ENCODE results near the gene ANK3. TPM values are rescaled to one million over a fixed set of nuclear protein-coding genes. Genes with fewer than 3 reads are reported as not detected.

ANK3 gene
- total RNA-seq, 1 experiment from 2014 or later, result 6.7 TPM

GRCh38 chr10:60346661-60347060 lies 43.0 kb downstream of the ANK3 start:
- POLR2A ChIA-PET, result no interaction called here
- Mint-ChIP-seq H3K36me3 (ENCODE audit: insufficient read depth, unreplicated experiment) (no peaks in the 10 kb centered on the region), H3K9me3 (ENCODE audit: unreplicated experiment) (no peaks in the 10 kb centered on the region), H3K4me3 (ENCODE audit: unreplicated experiment) (no peak overlapping the region), H3K27ac (ENCODE audit: low read depth, unreplicated experiment) (no peak overlapping the region), H3K27me3 (ENCODE audit: insufficient read depth, unreplicated experiment) (no peaks in the 10 kb centered on the region), H3K4me1 (ENCODE audit: insufficient read depth, unreplicated experiment) (no peaks in the 10 kb centered on the region)
- CTCF ChIA-PET, result no interaction called here
- TF ChIP-seq CTCF (IDR thresholded peaks at IDR 0.05; ENCODE audit: unreplicated experiment), result no peak
- no TSS peak for BruUV-seq (replicated peaks)
- no peak for DNase-seq (ENCODE audit: unreplicated experiment)
- intact Hi-C loops (cut with micrococcal nuclease), result no loop called here

- DNase-seq (ENCODE audit: unreplicated experiment), result no peak
- Mint-ChIP-seq H3K27me3 (ENCODE audit: insufficient read depth, unreplicated experiment) (no peaks in the 10 kb centered on the region), H3K4me3 (ENCODE audit: unreplicated experiment) (no peak overlapping the region), H3K27ac (ENCODE audit: low read depth, unreplicated experiment) (no peak overlapping the region), H3K9me3 (ENCODE audit: unreplicated experiment) (no peaks in the 10 kb centered on the region), H3K36me3 (ENCODE audit: insufficient read depth, unreplicated experiment) (no peaks in the 10 kb centered on the region), H3K4me1 (ENCODE audit: insufficient read depth, unreplicated experiment) (no peaks in the 10 kb centered on the region)
- intact Hi-C loops (cut with micrococcal nuclease), result no loop called here
- POLR2A ChIA-PET, result no interaction called here
- CTCF ChIA-PET, result no interaction called here
- no TSS peak for BruUV-seq (replicated peaks)
- TF ChIP-seq CTCF (IDR thresholded peaks at IDR 0.05; ENCODE audit: unreplicated experiment), result no peak
Observed at GRCh38 chr10:60343254-60343653, 46.4 kb downstream of the ANK3 start.

GRCh38 chr10:60341969-60342368 lies 47.7 kb downstream of the ANK3 start:
- Mint-ChIP-seq H3K36me3 (ENCODE audit: insufficient read depth, unreplicated experiment) (no peaks in the 10 kb centered on the region), H3K9me3 (ENCODE audit: unreplicated experiment) (no peaks in the 10 kb centered on the region), H3K4me3 (ENCODE audit: unreplicated experiment) (no peak overlapping the region), H3K4me1 (ENCODE audit: insufficient read depth, unreplicated experiment) (no peaks in the 10 kb centered on the region), H3K27ac (ENCODE audit: low read depth, unreplicated experiment) (no peak overlapping the region), H3K27me3 (ENCODE audit: insufficient read depth, unreplicated experiment) (no peaks in the 10 kb centered on the region)
- no peak for TF ChIP-seq CTCF (IDR thresholded peaks at IDR 0.05; ENCODE audit: unreplicated experiment)
- no TSS peak for BruUV-seq (replicated peaks)
- intact Hi-C loops (cut with micrococcal nuclease), result no loop called here
- no peak for DNase-seq (ENCODE audit: unreplicated experiment)
- ChIA-PET CTCF (interaction anchor here (0.7 kb wide), 1 partner anchor 242 kb away, joined by 3 read pairs; no protein-coding TSS in a partner anchor), POLR2A (no interaction called here)

- CTCF ChIA-PET, result no interaction called here
- no peak for TF ChIP-seq CTCF (IDR thresholded peaks at IDR 0.05; ENCODE audit: unreplicated experiment)
Observed at GRCh38 chr10:60340973-60341372, 48.7 kb downstream of the ANK3 start.

More at GRCh38 chr10:60340973-60341372, 48.7 kb downstream of the ANK3 start:
- POLR2A ChIA-PET, result no interaction called here
- no peak overlapping the region for H3K27ac Mint-ChIP-seq (ENCODE audit: low read depth, unreplicated experiment)
- no peaks in the 10 kb centered on the region for H3K27me3 Mint-ChIP-seq (ENCODE audit: insufficient read depth, unreplicated experiment)
- intact Hi-C loops (cut with micrococcal nuclease), result no loop called here
- no peaks in the 10 kb centered on the region for H3K36me3 Mint-ChIP-seq (ENCODE audit: insufficient read depth, unreplicated experiment)
- DNase-seq (ENCODE audit: unreplicated experiment), result no peak
- no TSS peak for BruUV-seq (replicated peaks)
- no peaks in the 10 kb centered on the region for H3K9me3 Mint-ChIP-seq (ENCODE audit: unreplicated experiment)
- H3K4me3 Mint-ChIP-seq (ENCODE audit: unreplicated experiment), result no peak overlapping the region
- H3K4me1 Mint-ChIP-seq (ENCODE audit: insufficient read depth, unreplicated experiment), result no peaks in the 10 kb centered on the region

Data from MCF 10A (cell line).